GM21526 (cell line): ENCODE measurements around the gene CDC42EP4.

Experiments used
- ATAC-seq: cut with Tn5 transposase; IDR thresholded peaks from one replicate; pipeline ENCODE4 v1.9.1; 2021; ENCODE audit warnings: moderate library complexity; ENCODE audit not compliant: unreplicated experiment, low FRiP score

The CDC42EP4 gene

GRCh38 chr17:73262676-73263642, 48.8 kb downstream of the CDC42EP4 start:
- ATAC-seq, result no peak

- no peak for ATAC-seq
Measured at GRCh38 chr17:73261952-73262675, 49.7 kb downstream of the CDC42EP4 start.

- no peak for ATAC-seq
Measured at GRCh38 chr17:73261617-73261951, 50.2 kb downstream of the CDC42EP4 start, which contains the start of gene CPSF4L. Gene CPSF4L (minus strand): TSS chr17:73261880. CDS start chr17:73261818, 62 bp downstream.

GRCh38 chr17:73257516-73257915, 54.3 kb downstream of the CDC42EP4 start:
- no peak for ATAC-seq

- ATAC-seq, result no peak
Measured at GRCh38 chr17:73256220-73256619, 55.6 kb downstream of the CDC42EP4 start.

- ATAC-seq, result no peak
Measured at GRCh38 chr17:73255671-73256181, 56.1 kb downstream of the CDC42EP4 start.

GRCh38 chr17:73251871-73252270, 59.9 kb downstream of the CDC42EP4 start:
- ATAC-seq, result no peak

- no peak for ATAC-seq
Measured at GRCh38 chr17:73250851-73251640, 60.8 kb downstream of the CDC42EP4 start.

- no peak for ATAC-seq
Measured at GRCh38 chr17:73249700-73250099, 62.1 kb downstream of the CDC42EP4 start.

- no peak for ATAC-seq
Measured at GRCh38 chr17:73248532-73248931, 63.3 kb downstream of the CDC42EP4 start.

- no peak for ATAC-seq
Measured at GRCh38 chr17:73247726-73248125, 64.1 kb downstream of the CDC42EP4 start.

GRCh38 chr17:73240561-73240960, 71.2 kb downstream of the CDC42EP4 start:
- ATAC-seq, result no peak

- no peak for ATAC-seq
Measured at GRCh38 chr17:73237714-73238113, 74.1 kb downstream of the CDC42EP4 start.

- ATAC-seq, result no peak
Measured at GRCh38 chr17:73234736-73235135, 77.1 kb downstream of the CDC42EP4 start.
